GM12878 (cell line): ENCODE data around the gene CCDC87. TPM values are rescaled to one million over a fixed set of nuclear protein-coding genes. Genes with fewer than 3 reads are reported as not detected.

Experiments
- BMI1 ChIP-seq: fragments of 450-650 bp; IDR thresholded peaks from 2 replicates; pipeline ENCODE4 v1.6.1; 2016; ENCODE audit warnings: mild to moderate bottlenecking, moderate library complexity, borderline replicate concordance
- CHD1 ChIP-seq: IDR thresholded peaks from 2 replicates; pipeline ENCODE4 v1.6.1; 2012; ENCODE audit warnings: low read depth, low read length, improper control_type of control experiment
- CHD2 ChIP-seq: IDR thresholded peaks from 2 replicates; pipeline ENCODE4 v1.6.1; 2011; ENCODE audit warnings: low read depth, low read length, improper control_type of control experiment, borderline replicate concordance
- FOXK2 ChIP-seq: fragments of 450-650 bp; IDR thresholded peaks from 2 replicates; pipeline ENCODE4 v1.6.1; 2017; ENCODE audit warnings: mild to moderate bottlenecking, moderate library complexity
- FOXM1 ChIP-seq: IDR thresholded peaks from 2 replicates; pipeline ENCODE4 v1.6.1; 2012; ENCODE audit warnings: low read depth, mild to moderate bottlenecking, inconsistent platforms, low read length, moderate library complexity
- HCFC1 ChIP-seq: fragments of 150-350 bp; IDR thresholded peaks from 2 replicates; pipeline ENCODE4 v1.6.1; 2014; ENCODE audit warnings: low read length
- HDAC2 ChIP-seq: fragments of 200-600 bp; sonication (generic); IDR thresholded peaks from 2 replicates; pipeline ENCODE4 v1.6.1; 2017
- KLF5 ChIP-seq: fragments of 450-650 bp; IDR thresholded peaks from 2 replicates; pipeline ENCODE4 v1.6.1; 2014; ENCODE audit warnings: mild to moderate bottlenecking; ENCODE audit not compliant: partially characterized antibody
- LARP7 ChIP-seq: fragments of 450-650 bp; IDR thresholded peaks from 2 replicates; pipeline ENCODE4 v1.6.1; 2017; ENCODE audit warnings: mild to moderate bottlenecking
- MEF2B ChIP-seq: fragments of 450-650 bp; IDR thresholded peaks from 2 replicates; pipeline ENCODE4 v1.6.1; 2018; ENCODE audit warnings: mild to moderate bottlenecking, moderate library complexity; ENCODE audit not compliant: partially characterized antibody, poor library complexity, severe bottlenecking
- MTA2 ChIP-seq: fragments of 450-650 bp; IDR thresholded peaks from 2 replicates; pipeline ENCODE4 v1.6.1; 2016; ENCODE audit warnings: low read depth, mild to moderate bottlenecking, moderate library complexity
- NR2C2 ChIP-seq: IDR thresholded peaks from 2 replicates; pipeline ENCODE4 v1.6.1; 2011; ENCODE audit warnings: borderline replicate concordance, low read depth; ENCODE audit not compliant: control insufficient read depth, insufficient read length
- RCOR1 ChIP-seq: conservative IDR thresholded peaks from 2 replicates; pipeline ENCODE4 v1.6.1; 2012; ENCODE audit warnings: low read depth, low read length, improper control_type of control experiment
- SIN3A ChIP-seq: IDR thresholded peaks from 2 replicates; pipeline ENCODE4 v1.6.1; 2012; ENCODE audit warnings: low read depth, low read length, improper control_type of control experiment
- SREBF1 ChIP-seq: IDR thresholded peaks from 2 replicates; pipeline ENCODE4 v1.6.1; 2012; ENCODE audit warnings: mild to moderate bottlenecking, low read length
- STAT3 ChIP-seq: IDR thresholded peaks from 2 replicates; pipeline ENCODE4 v1.6.1; 2011; ENCODE audit warnings: low read depth, low read length, improper control_type of control experiment
- SUZ12 ChIP-seq: fragments of 200-600 bp; sonication (generic); IDR thresholded peaks from one replicate; pipeline ENCODE4 v1.6.1; 2018; ENCODE audit warnings: antibody characterized with exemption, mild to moderate bottlenecking; ENCODE audit not compliant: unreplicated experiment
- TAF1 ChIP-seq: IDR thresholded peaks from 2 replicates; pipeline ENCODE4 v1.6.1; 2011; ENCODE audit warnings: mild to moderate bottlenecking, low read depth, low read length, borderline replicate concordance
- TCF3 ChIP-seq: IDR thresholded peaks from 2 replicates; pipeline ENCODE4 v1.6.1; 2012; ENCODE audit warnings: low read depth, mild to moderate bottlenecking, low read length, borderline replicate concordance; ENCODE audit not compliant: insufficient read depth
- ZNF207 ChIP-seq: fragments of 450-650 bp; IDR thresholded peaks from 2 replicates; pipeline ENCODE4 v1.6.1; 2014; ENCODE audit warnings: antibody characterized with exemption, mild to moderate bottlenecking, borderline replicate concordance
- ZNF622 ChIP-seq: fragments of 450-650 bp; IDR thresholded peaks from 2 replicates; pipeline ENCODE4 v1.6.1; 2017; ENCODE audit warnings: mild to moderate bottlenecking, inconsistent platforms
- polyA plus RNA-seq, 11 experiments: library from polyadenylated mRNA; depleted of rRNA in 4 of 11; unstranded in 6 of 11; stranded (reverse) in 5 of 11; fragments of >200 nt; fragmentation: Nextera tagmentation in 4 of 11; fragmentation: Illumina TruSeq in 1 of 11; extraction: Ambion mirVana in 4 of 11; extraction: Trizol in 1 of 11; gene quantifications; 1 replicate in 1 of 11; 2 replicates in 10 of 11; pipeline versions ENCODE4 v1.2.1 to v1.2.3, GENCODE V29; 2011 to 2016; ENCODE audit warnings: inconsistent platforms in 2 of 11, missing spikeins in 2 of 11, low read depth in 1 of 11
- total RNA-seq, 4 experiments: library from RNA; depleted of rRNA in 3 of 4; stranded (reverse); fragments of >200 nt in 3 of 4; fragmentation: Illumina TruSeq in 1 of 4; extraction: Trizol in 1 of 4; gene quantifications; 2 replicates each; pipeline versions ENCODE4 v1.2.1 to v1.2.3, GENCODE V29; 2013 to 2021
- TF ChIP-seq, protein P1 (sequence below): IDR thresholded peaks from 2 replicates; pipeline ENCODE4 v1.6.1; 2011; ENCODE audit warnings: low read depth, mild to moderate bottlenecking, low read length, moderate library complexity, borderline replicate concordance; ENCODE audit errors: extremely low read depth
- TF ChIP-seq, protein P2 (sequence below): IDR thresholded peaks from 2 replicates; pipeline ENCODE4 v1.6.1; 2012; ENCODE audit warnings: low read depth, low read length, improper control_type of control experiment
- TF ChIP-seq, protein P3 (sequence below): IDR thresholded peaks from 2 replicates; pipeline ENCODE4 v1.6.1; 2012; ENCODE audit warnings: low read depth, low read length, improper control_type of control experiment
- TF ChIP-seq, protein P4 (sequence below): IDR thresholded peaks from 2 replicates; pipeline ENCODE4 v1.6.1; 2012; ENCODE audit warnings: low read length, inconsistent platforms

CCDC87 gene
- total and polyA plus RNA-seq, 10 of the 15 experiments (the other 5 are each of a cell fraction or from before 2014, with no cell fraction given) = 0.02 to 0.17 (median 0.09) TPM; not detected in 3

DNA sequence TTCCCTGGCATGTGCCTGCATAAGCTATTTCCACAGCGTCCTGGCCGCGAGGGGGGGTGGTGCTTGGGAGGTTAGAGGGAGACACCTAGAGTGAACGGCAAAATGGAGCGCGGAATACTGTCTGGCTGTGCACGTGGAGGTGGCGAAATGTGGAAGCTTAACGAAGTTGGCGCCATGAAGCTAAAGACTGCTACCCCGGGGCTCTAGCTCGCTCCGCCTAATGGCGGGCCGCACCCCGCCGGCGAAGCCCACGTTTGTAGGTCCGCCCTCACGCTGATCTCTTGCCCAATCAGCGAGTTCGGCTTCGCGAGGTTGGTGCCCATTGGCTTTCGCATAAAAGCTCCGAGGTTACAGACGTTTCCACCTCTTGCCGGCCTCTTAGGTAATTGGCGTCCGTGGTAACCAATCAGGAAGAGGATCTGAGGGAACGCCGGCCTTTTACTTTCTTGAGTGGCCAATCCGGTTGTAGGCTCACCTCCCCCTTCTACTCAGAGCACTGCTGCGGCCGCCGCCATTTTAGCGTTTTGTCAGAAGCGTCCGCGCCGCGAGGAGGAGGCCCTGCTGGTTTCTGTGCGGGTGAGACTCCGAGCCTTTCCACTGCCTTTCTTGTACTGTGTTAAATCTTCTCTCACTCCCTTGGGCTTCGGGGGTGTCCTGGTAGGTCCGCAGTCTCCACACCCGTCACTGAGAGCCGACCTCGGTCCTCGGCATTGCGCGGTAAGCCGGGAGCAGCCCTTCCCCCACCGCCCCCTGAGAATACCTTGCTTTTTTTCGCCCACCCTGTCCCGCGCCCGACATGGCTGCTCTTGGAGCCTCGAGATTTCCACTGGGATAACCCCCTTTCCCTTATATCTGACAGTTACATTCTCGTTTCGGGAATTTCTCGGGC is 45.6 kb upstream of the CCDC87 start, which contains the start of gene RBM4 (continued):
- TF ChIP-seq CHD2 (peak; percentile 93), KLF5 (no peak), HDAC2 (no peak), SIN3A (peak; percentile 27; the same call in 1 of the 2 replicates), CHD1 (0 out of 2 replicates have a peak, but pooled peaks have one; percentile 68), ZNF207 (no peak; the same call in 1 of the 2 replicates), MTA2 (0 out of 2 replicates have a peak, but pooled peaks have one; percentile 33), HCFC1 (no peak; the same call in 1 of the 2 replicates), ZNF622 (no peak), TAF1 (peak; percentile 88), SUZ12 (no peak), RCOR1 (0 out of 2 replicates have a peak, but pooled peaks have one; percentile 11), MEF2B (peak; percentile 95), FOXM1 (peak; percentile 45; the same call in 1 of the 2 replicates), FOXK2 (no peak), NR2C2 (no peak), STAT3 (no peak), TCF3 (peak; percentile 38; the same call in 1 of the 2 replicates), SREBF1 (no peak), BMI1 (no peak), LARP7 (peak; percentile 59)
- TF ChIP-seq, protein P1, sequence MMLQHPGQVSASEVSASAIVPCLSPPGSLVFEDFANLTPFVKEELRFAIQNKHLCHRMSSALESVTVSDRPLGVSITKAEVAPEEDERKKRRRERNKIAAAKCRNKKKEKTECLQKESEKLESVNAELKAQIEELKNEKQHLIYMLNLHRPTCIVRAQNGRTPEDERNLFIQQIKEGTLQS = no peak
- TF ChIP-seq, protein P2, sequence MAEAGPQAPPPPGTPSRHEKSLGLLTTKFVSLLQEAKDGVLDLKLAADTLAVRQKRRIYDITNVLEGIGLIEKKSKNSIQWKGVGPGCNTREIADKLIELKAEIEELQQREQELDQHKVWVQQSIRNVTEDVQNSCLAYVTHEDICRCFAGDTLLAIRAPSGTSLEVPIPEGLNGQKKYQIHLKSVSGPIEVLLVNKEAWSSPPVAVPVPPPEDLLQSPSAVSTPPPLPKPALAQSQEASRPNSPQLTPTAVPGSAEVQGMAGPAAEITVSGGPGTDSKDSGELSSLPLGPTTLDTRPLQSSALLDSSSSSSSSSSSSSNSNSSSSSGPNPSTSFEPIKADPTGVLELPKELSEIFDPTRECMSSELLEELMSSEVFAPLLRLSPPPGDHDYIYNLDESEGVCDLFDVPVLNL = peak; percentile 68; the same call in 1 of the 2 replicates
- TF ChIP-seq, protein P3, sequence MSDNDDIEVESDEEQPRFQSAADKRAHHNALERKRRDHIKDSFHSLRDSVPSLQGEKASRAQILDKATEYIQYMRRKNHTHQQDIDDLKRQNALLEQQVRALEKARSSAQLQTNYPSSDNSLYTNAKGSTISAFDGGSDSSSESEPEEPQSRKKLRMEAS = peak; percentile 79
- TF ChIP-seq, protein P4, sequence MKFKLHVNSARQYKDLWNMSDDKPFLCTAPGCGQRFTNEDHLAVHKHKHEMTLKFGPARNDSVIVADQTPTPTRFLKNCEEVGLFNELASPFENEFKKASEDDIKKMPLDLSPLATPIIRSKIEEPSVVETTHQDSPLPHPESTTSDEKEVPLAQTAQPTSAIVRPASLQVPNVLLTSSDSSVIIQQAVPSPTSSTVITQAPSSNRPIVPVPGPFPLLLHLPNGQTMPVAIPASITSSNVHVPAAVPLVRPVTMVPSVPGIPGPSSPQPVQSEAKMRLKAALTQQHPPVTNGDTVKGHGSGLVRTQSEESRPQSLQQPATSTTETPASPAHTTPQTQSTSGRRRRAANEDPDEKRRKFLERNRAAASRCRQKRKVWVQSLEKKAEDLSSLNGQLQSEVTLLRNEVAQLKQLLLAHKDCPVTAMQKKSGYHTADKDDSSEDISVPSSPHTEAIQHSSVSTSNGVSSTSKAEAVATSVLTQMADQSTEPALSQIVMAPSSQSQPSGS = peak; percentile 37; the same call in 1 of the 2 replicates
